Tongue (tissue), 2 donors: Measurements from ENCODE around the gene MLST8. TPM values are rescaled to one million over a fixed set of nuclear protein-coding genes. Genes with fewer than 3 reads are reported as not detected.
"Not testable (repeated sequence)": the region's sequence is repeated elsewhere in the genome, so short reads cannot be mapped to it uniquely, and the experiment has no call there.

Experiments used
- DNase-seq: peaks from one replicate; pipeline ENCODE4 v3.0.0-alpha.2; 2015
- total RNA-seq: library from RNA; depleted of rRNA; stranded (reverse); fragments of >200 nt; gene quantifications from one replicate; pipeline ENCODE4 v1.2.3, GENCODE V29; 2014

The MLST8 gene
- total RNA-seq, 1 donor from 2014 or later, result 27.0 TPM

DNA sequence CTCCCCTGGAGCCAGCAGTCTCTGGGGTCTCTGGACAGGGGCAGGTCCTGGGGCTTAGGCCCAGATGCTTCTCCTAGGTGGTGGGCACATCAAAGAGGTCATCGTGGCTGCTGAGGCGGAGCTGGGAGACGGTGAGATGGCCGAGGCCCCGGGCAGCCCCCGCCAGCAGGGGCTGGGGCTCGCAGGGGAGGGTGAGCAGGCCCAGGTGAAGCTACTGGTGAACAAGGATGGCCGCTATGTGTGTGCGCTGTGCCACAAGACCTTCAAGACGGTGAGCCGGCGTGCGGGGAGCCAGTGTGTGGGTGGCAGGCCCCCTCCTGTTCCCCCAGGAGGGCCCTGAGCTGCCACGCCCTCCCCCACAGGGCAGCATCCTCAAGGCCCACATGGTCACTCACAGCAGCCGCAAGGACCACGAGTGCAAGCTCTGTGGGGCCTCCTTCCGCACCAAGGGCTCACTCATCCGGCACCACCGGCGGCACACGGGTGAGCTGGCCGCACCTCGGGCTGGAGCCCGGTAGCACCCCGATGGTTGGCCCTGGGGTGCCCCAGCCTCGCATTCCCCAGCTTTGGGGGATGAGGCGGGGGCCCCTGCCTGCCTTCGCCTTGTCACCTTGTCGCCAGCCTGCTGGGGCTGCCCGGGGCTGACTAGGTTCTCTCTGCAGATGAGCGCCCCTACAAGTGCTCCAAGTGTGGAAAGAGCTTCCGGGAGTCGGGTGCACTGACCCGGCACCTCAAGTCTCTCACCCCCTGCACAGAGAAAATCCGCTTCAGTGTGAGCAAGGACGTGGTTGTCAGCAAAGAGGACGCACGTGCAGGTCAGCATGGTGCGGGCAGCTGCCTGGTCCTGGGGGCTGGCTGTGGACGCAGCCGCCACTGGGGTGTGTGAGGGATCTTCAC lies 27.1 kb downstream of the MLST8 start:
- DNase-seq, result no peak

DNA sequence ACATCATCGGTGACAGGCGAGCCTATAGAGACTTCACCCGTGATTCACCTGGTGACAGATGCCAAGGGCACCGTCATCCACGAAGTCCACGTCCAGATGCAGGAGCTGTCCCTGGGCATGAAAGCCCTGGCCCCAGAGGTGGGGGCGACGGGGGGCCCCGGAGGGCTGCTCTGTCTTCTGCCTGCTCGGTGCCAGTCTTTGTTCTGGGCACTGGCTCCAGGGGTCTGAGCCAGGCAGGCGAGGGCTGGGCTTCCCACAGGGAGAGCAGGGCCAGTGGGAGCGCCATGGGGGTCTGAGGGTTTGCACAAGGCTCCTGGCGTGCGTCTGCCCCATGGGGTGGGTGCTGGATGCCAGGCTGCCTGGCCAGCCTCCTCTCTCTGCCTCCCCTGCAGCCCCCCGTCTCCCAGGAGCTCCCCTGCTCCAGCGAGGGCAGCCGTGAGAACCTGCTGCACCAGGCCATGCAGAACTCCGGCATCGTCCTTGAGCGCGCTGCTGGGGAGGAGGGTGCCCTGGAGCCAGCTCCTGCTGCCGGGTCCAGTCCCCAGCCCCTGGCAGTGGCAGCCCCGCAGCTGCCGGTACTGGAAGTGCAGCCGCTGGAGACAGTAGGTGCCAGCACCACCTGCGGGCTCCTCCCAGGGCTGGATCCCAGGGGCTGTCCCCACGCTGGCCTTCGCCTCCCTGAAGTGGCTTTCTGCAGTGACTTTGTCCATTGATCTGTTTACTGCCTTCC lies 28.0 kb downstream of the MLST8 start:
- no peak for DNase-seq

DNA sequence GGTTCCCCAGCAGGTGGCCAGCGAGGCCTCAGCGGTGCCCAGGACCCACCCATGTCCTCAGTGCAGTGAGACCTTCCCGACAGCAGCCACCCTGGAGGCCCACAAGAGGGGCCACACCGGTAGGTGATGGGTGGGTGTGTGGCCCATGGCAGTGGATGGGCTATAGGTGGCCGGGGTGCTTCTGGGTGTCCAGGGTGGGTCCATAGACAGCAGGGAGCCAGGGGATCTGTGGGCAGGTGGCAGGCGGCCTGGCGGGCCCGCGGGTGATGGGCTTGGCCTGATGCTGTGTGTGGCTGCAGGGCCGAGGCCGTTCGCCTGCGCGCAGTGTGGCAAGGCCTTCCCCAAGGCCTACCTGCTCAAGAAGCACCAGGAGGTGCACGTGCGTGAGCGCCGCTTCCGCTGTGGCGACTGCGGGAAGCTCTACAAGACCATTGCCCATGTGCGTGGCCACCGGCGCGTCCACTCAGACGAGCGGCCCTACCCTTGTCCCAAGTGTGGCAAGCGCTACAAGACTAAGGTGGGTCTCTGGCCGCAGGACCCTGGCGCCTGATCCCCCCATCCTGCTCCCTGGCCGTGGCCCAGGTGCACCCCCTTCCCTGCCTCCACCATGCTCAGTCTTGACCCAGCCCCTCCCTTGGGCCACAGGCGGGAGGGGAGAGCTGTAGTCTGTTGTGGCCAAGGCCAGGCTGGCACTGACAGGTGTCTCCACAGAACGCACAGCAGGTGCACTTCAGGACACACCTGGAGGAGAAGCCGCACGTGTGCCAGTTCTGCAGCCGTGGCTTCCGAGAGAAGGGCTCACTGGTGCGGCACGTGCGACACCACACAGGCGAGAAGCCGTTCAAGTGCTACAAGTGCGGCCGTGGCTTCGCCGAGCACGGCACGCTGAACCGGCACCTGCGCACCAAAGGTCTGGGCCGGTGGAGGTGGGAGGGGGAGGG lies 28.9 kb downstream of the MLST8 start:
- no peak for DNase-seq

DNA sequence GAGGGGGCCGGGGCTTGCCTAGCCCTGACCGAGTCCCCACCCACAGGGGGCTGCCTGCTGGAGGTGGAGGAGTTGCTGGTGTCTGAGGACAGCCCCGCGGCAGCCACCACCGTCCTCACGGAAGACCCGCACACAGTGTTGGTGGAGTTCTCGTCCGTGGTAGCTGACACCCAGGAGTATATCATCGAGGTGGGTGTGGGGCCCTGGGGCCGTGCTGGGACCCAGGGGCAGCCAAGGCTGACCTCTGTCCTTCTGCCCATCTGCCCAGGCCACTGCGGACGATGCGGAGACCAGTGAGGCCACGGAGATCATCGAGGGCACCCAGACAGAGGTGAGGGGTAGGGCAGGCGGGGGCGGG lies 29.5 kb downstream of the MLST8 start:
- DNase-seq, result no peak

- no peak for DNase-seq
Observed at GRCh38 chr16:2235234-2235651, 30.0 kb downstream of the MLST8 start.

- no peak for DNase-seq
Observed at GRCh38 chr16:2235695-2236336, 30.6 kb downstream of the MLST8 start.

DNA sequence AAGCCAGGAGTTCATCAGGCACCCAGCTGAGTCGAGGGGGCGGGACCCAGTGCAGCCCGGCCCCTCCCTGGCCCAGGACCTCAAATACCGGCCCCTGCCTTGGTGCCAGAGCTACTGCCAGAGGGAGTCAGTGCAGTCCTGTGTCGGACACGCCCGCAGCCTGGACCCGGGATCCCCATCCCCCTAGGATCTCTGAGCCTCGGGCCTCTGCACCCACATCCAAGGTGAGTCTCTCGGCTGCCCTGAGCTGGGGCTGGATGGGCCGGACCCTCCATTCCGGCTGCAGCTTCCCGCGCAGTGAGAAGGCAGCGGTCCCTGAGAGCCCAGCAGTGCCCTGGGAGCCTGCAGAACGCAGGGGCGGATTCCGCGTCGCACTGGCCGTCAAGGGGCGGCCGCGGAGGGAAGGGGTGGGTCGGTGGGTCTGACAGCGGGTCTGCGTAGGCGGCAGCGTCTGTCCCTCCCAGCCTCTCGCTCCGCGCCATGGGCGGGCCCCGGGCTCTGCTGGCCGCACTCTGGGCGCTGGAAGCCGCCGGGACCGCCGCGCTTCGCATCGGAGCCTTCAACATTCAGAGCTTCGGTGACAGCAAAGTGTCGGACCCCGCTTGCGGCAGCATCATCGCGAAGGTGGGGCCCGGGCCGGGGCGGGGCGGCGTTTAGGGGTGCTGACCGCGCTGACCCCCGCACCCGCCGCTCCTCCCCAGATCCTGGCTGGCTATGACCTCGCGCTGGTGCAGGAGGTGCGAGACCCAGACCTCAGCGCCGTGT lies 31.3 kb downstream of the MLST8 start, which contains the start of gene DNASE1L2:
Gene DNASE1L2 (plus strand): TSS at position 108 of the 765 bp plus-strand sequence. CDS start 373 bp downstream, at position 481.
- DNase-seq, result peak; percentile 35

- no peak for DNase-seq
Observed at GRCh38 chr16:2237102-2237482, 31.8 kb downstream of the MLST8 start.

- DNase-seq, result peak; percentile 17
Observed at GRCh38 chr16:2237493-2238149, 32.4 kb downstream of the MLST8 start.

DNA sequence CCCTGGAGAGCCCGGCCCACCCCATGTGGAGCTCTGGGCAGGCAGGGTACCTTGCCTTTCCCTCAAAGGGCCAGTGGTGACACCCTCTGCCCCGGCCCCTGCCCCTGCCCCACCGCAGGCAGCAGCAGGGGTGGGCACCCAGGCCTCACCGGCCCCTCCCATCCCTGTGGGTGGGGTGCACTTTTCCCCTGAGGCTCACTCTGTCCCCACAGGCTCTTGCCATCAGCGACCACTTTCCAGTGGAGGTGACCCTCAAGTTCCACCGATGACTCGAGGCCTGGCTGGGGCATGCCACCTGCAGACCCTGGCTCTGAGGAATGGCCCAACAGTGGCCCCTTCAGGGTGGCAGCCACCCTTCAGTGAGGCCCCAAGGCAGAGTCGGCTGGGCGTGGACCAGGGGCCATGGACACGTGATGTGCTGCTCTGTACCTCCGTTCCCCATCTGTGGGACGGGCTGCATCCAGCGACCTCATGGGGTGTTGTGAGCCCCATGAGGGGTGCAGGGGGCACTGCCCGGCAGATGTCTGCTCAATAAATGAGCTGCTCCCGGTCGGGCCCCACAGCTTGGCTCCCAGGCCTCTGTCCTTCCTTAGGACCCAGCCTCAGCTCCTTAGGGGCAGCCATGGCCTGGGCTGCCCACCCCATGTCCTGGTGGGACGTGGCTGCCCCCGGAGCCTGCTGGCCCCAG lies 33.0 kb downstream of the MLST8 start:
- no peak for DNase-seq

DNA sequence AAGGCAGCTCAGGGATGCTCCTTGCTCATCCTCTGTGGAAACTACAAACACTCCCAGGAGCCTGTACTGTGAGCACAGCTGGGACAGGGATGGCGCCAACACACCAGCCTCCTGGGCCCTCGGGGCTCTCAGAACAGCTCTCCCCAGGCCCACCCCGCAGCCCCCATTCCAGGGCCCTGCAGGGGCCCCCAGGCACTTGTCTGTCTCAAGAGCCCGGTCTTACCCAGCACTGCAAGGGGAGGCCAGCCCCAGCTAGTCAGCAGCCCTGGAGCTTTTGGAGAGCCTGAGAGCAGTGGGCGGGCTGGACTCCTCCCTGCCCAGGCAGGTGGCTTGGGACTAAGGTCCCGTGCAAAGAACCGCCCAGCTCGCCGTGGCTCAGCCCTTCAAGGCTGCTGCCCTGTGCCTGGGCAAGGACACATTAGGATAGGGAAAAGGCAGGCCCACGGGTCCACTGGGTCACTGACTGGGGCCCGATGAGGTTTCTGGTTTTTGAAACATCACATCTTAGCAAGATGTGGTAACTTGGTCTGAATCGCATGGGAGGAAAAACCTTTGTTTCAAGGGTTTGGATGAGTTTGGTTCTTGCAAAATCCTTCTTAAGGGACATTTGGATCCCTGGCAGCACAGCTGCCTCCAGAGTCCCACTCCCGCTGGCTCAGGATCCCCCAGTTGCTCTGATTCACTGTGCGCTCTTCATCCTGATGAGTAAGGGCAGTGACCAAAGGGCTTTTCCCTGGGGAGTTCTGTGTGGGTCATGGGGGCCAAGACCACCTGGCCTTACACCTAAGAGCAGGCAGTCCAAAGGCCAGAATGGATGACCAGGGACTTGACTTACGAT lies 33.8 kb downstream of the MLST8 start:
- DNase-seq, result no peak

DNA sequence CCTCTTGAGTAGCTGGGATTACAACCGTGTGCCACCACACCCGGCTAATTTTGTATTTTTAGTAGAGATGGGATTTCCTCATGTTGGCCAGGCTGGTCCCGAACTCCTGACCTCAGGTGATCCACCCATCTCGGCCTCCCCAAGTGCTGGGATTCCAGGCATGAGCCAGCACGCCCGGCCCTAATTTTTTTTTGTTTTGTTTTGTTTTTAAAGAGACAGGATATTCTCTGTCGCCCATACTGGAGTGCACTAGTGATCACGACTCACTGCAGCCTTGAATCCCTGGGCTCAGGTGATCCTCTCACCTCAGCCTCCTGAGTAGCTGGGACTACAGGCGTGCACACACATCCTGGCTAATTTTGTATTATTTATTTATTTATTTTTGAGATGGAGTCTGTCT lies 35.1 kb downstream of the MLST8 start:
- not testable (repeated sequence) for DNase-seq

- DNase-seq, result no peak
Observed at GRCh38 chr16:2242598-2242997, 37.3 kb downstream of the MLST8 start.

GRCh38 chr16:2243031-2243528 lies 37.8 kb downstream of the MLST8 start:
- DNase-seq, result no peak

- no peak for DNase-seq
Observed at GRCh38 chr16:2243781-2244180, 38.5 kb downstream of the MLST8 start.

DNA sequence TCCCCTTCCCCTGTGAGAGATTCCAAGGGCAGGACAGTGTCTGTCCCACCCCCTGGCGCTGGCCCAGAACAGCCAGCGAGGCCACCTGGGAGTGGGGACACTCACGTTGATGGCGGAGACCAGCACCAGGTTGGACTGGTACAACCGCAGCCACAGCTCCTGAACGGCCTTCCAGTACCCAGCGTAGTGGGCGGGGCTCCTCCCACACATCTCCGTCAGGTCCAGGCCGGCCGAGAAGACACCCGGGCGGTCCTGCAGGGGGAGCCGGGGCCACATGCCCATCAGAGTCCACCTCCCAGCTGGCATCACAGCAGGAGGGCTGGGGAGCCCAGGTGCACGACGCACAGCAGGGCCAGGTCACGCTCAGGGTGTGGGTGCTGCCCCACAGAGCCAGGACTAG lies 39.0 kb downstream of the MLST8 start:
- no peak for DNase-seq

GRCh38 chr16:2244926-2245795 lies 39.9 kb downstream of the MLST8 start:
- DNase-seq, result no peak
